Endothelial cell of umbilical vein (primary cell): ENCODE data around the gene ZNF668. TPM values are rescaled to one million over a fixed set of nuclear protein-coding genes. Genes with fewer than 3 reads are reported as not detected.

ENCODE experiments used
- BruUV-seq: library from RNA; stranded (reverse); fragments of 400-500 nt; replicated peaks from 2 replicates; lab custom pipeline; 2021; lab: Mats Ljungman, UMichigan
- CTCF ChIA-PET: fragments of 300-600, 350-600 bp; sonication (Branson Sonifier 250); formaldehyde crosslinking; loops from one replicate; lab custom pipeline; 2021; ENCODE audit warnings: antibody characterized with exemption, inconsistent platforms; lab: Charles Lee
- POLR2A ChIA-PET: fragments of 300-600, 350-600 bp; sonication (Branson Sonifier 250); formaldehyde crosslinking; loops from one replicate; lab custom pipeline; 2021; ENCODE audit warnings: antibody characterized with exemption, inconsistent platforms; lab: Charles Lee
- DNase-seq: peaks from one replicate; pipeline ENCODE4 v3.0.0-alpha.2; 2011; ENCODE audit warnings: low read depth, low spot score
- FAIRE-seq: peaks from 2 replicates; lab custom pipeline; 2011; peaks lifted over from hg19 to GRCh38; lab: Jason Lieb, UNC
- H2AFZ ChIP-seq: 2 replicates; pipeline ENCODE4 v1.6.0; 2012; ENCODE audit warnings: low read depth, low read length, control low read depth, inconsistent platforms
- H3K27ac ChIP-seq: 2 replicates; pipeline ENCODE4 v1.5.1; 2011; ENCODE audit warnings: low read depth, mild to moderate bottlenecking, control low read depth, low read length, moderate library complexity; ENCODE audit not compliant: insufficient read depth
- H3K27me3 ChIP-seq, 2 experiments: 2 replicates each; pipeline versions ENCODE4 v1.6.0 to v1.6.1; 2011; ENCODE audit warnings: low read length in 2 of 2, mixed read lengths in 1 of 2; ENCODE audit not compliant: control insufficient read depth in 2 of 2, insufficient read depth in 2 of 2
- H3K36me3 ChIP-seq, 2 experiments: 2 replicates in 1 of 2; 3 replicates in 1 of 2; pipeline ENCODE4 v1.5.1; 2011; ENCODE audit warnings: low read length in 2 of 2, mild to moderate bottlenecking in 1 of 2, moderate library complexity in 1 of 2; ENCODE audit not compliant: control insufficient read depth in 2 of 2, insufficient read depth in 2 of 2; ENCODE audit errors: extremely low read depth in 1 of 2
- H3K4me1 ChIP-seq: 3 replicates; pipeline ENCODE4 v1.5.1; 2011; ENCODE audit warnings: mild to moderate bottlenecking, low read length; ENCODE audit not compliant: control insufficient read depth, insufficient read depth; ENCODE audit errors: extremely low read depth
- H3K4me2 ChIP-seq: 2 replicates; pipeline ENCODE4 v1.6.1; 2011; ENCODE audit warnings: low read length, control low read depth, mixed read lengths; ENCODE audit not compliant: insufficient read depth
- H3K4me3 ChIP-seq, 3 experiments: fragments of 200-600 bp in 1 of 3; sonication (generic), shearing (Covaris generic) in 1 of 3; replicated peaks in 1 of 3; 2 replicates each; pipeline ENCODE4 v1.5.1; 2011 to 2016; ENCODE audit warnings: control low read depth in 3 of 3, low read length in 3 of 3, mild to moderate bottlenecking in 2 of 3, inconsistent platforms in 1 of 3, low read depth in 1 of 3, moderate library complexity in 1 of 3; ENCODE audit not compliant: insufficient read depth in 1 of 3
- H3K79me2 ChIP-seq: 2 replicates; pipeline ENCODE4 v1.6.0; 2012; ENCODE audit warnings: low read length, inconsistent platforms; ENCODE audit not compliant: control insufficient read depth, insufficient read depth
- H3K9ac ChIP-seq: replicated peaks from 2 replicates; pipeline ENCODE3; 2011; ENCODE audit warnings: low read length, control low read depth; ENCODE audit not compliant: insufficient read depth; ENCODE audit errors: extremely low read depth
- H3K9me1 ChIP-seq: replicated peaks from 3 replicates; pipeline ENCODE4 v1.6.0; 2011; ENCODE audit warnings: mild to moderate bottlenecking, low read length; ENCODE audit not compliant: control insufficient read depth, insufficient read depth; ENCODE audit errors: extremely low read depth
- H3K9me3 ChIP-seq: replicated peaks from 2 replicates; pipeline ENCODE4 v1.5.1; 2012; ENCODE audit warnings: low read length, inconsistent platforms; ENCODE audit not compliant: control insufficient read depth, insufficient read depth
- H4K20me1 ChIP-seq: replicated peaks from 2 replicates; pipeline ENCODE3; 2011; ENCODE audit warnings: mild to moderate bottlenecking, low read length; ENCODE audit not compliant: control insufficient read depth, insufficient read depth; ENCODE audit errors: extremely low read depth
- EZH2 ChIP-seq: IDR thresholded peaks from 2 replicates; pipeline ENCODE4 v1.6.1; 2012; ENCODE audit warnings: borderline replicate concordance, low read depth, mild to moderate bottlenecking, moderate library complexity, low read length, inconsistent platforms; ENCODE audit not compliant: severe bottlenecking
- FOS ChIP-seq: IDR thresholded peaks from 2 replicates; pipeline ENCODE4 v1.6.1; 2011; ENCODE audit warnings: mild to moderate bottlenecking, low read length, moderate library complexity, borderline replicate concordance; ENCODE audit not compliant: insufficient read depth
- GATA2 ChIP-seq: IDR thresholded peaks from 2 replicates; pipeline ENCODE4 v1.7.0; 2011; ENCODE audit warnings: low read depth, mild to moderate bottlenecking, moderate library complexity, mixed read lengths, low read length; ENCODE audit not compliant: insufficient read length, insufficient read depth
- JUN ChIP-seq: IDR thresholded peaks from 2 replicates; pipeline ENCODE4 v1.6.1; 2011; ENCODE audit warnings: borderline replicate concordance, low read depth; ENCODE audit not compliant: insufficient read length, insufficient read depth
- MYC ChIP-seq: IDR thresholded peaks from one replicate; pipeline ENCODE4 v1.6.1; 2011; ENCODE audit warnings: mild to moderate bottlenecking, low read depth, low read length
- POLR2AphosphoS5 ChIP-seq: IDR thresholded peaks from 2 replicates; pipeline ENCODE4 v1.6.1; 2012; ENCODE audit warnings: low read depth, mild to moderate bottlenecking, control low read depth, low read length, moderate library complexity; ENCODE audit not compliant: insufficient read depth
- dilution Hi-C: fragments of 300-500 bp; cut with MboI; formaldehyde crosslinking; loops from one replicate; pipeline ENCODE4 v1.15.0; 2019; ENCODE audit warnings: low sequenced_read_pairs; ENCODE audit not compliant: extremely low pct_ligation_motif_present
- intact Hi-C: fragments of 100-400 bp; cut with micrococcal nuclease; formaldehyde crosslinking; loops from one replicate; pipeline ENCODE4 v1.10.0; 2022
- polyA plus RNA-seq, 4 experiments: library from polyadenylated mRNA; depleted of rRNA in 3 of 4; stranded (reverse) in 3 of 4; unstranded in 1 of 4; fragments of >200 nt; gene quantifications; 2 replicates each; pipeline versions ENCODE4 v1.2.1 to v1.2.3, GENCODE V29; 2011 to 2012; ENCODE audit warnings: missing spikeins in 1 of 4
- total RNA-seq: library from RNA; stranded (reverse); gene quantifications from 2 replicates; pipeline ENCODE4 v1.2.3, GENCODE V29; 2021

Gene ZNF668
- total and polyA plus RNA-seq, 2 donors (not counting 3 experiments of a cell fraction or from before 2014, with no cell fraction given), result 11.8 to 13.3 TPM

- Histone ChIP-seq H3K27me3 (no peaks in the 10 kb centered on the region), H3K4me2 (no peak overlapping the region), H3K36me3 (peaks cover 2 to 12% of the 10 kb centered on the region in 2 experiments), H3K9me3 (no peaks in the 10 kb centered on the region), H3K9ac (no peak overlapping the region), H3K4me1 (no peaks in the 10 kb centered on the region), H4K20me1 (no peaks in the 10 kb centered on the region), H3K4me3 (no peak overlapping the region), H3K9me1 (no peaks in the 10 kb centered on the region), H2AFZ (no peak overlapping the region), H3K27ac (no peak overlapping the region), H3K79me2 (no peaks in the 10 kb centered on the region)
- ChIA-PET POLR2A (interaction anchor here (0.6 kb wide), 1 partner anchor 126 kb away, joined by 7 read pairs; no protein-coding TSS in a partner anchor), CTCF (interaction anchor here (1.8 kb wide), 1 partner anchor 102 kb away, joined by 5 read pairs; the partner anchor contains the start of gene HSD3B7)
- TF ChIP-seq POLR2AphosphoS5 (no peak), GATA2 (no peak), FOS (no peak), EZH2 (no peak), MYC (no peak), JUN (no peak)
- intact Hi-C loops (no loop called here), dilution Hi-C loops (no loop called here)
- no peak for DNase-seq
- FAIRE-seq, result no peak
- no TSS peak for BruUV-seq
These were observed 12.5 kb upstream of the ZNF668 start for GRCh38 chr16:31086629-31086906.

GRCh38 chr16:31085873-31086628 is 12.0 kb upstream of the ZNF668 start:
- no peak for FAIRE-seq
- Histone ChIP-seq H3K9me3 (no peaks in the 10 kb centered on the region), H3K9me1 (no peaks in the 10 kb centered on the region), H3K4me3 (no peak overlapping the region), H3K9ac (no peak overlapping the region), H3K27me3 (no peaks in the 10 kb centered on the region), H2AFZ (no peak overlapping the region), H3K36me3 (peaks cover 2 to 12% of the 10 kb centered on the region in 2 experiments), H3K4me2 (no peak overlapping the region), H3K4me1 (no peaks in the 10 kb centered on the region), H3K27ac (no peak overlapping the region), H4K20me1 (no peaks in the 10 kb centered on the region), H3K79me2 (no peaks in the 10 kb centered on the region)
- intact Hi-C loops (no loop called here), dilution Hi-C loops (no loop called here)
- no peak for DNase-seq
- POLR2A ChIA-PET, result interaction anchor here (0.6 kb wide), 1 partner anchor 126 kb away, joined by 7 read pairs; no protein-coding TSS in a partner anchor
- no peak for TF ChIP-seq POLR2AphosphoS5
- no TSS peak for BruUV-seq
- CTCF ChIA-PET, result interaction anchor here (1.0 to 1.8 kb wide), 2 partner anchors 12 to 101 kb away, joined by 3 to 5 read pairs; partner anchors contain the start of genes HSD3B7, ZNF646 and ZNF668
